GM20000 (cell line): ENCODE measurements around the gene VAX1.
"Not testable (repeated sequence)": the region's sequence is repeated elsewhere in the genome, so short reads cannot be mapped to it uniquely, and the experiment has no call there.

Experiments
- DNase-seq: peaks from one replicate; pipeline ENCODE4 v3.0.0; 2012; ENCODE audit warnings: low spot score
- TF ChIP-seq, protein P1 (sequence below): IDR thresholded peaks from 2 replicates; pipeline ENCODE4 v1.5.1; 2012; ENCODE audit warnings: mild to moderate bottlenecking, control low read depth; ENCODE audit errors: extremely low read depth, missing control alignments

The VAX1 gene, protein sequence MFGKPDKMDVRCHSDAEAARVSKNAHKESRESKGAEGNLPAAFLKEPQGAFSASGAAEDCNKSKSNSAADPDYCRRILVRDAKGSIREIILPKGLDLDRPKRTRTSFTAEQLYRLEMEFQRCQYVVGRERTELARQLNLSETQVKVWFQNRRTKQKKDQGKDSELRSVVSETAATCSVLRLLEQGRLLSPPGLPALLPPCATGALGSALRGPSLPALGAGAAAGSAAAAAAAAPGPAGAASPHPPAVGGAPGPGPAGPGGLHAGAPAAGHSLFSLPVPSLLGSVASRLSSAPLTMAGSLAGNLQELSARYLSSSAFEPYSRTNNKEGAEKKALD

GRCh38 chr10:117137911-117138642 lies at the start of gene VAX1:
VAX1 (minus strand) TSS chr10:117138270; CDS start chr10:117138056, 214 bp downstream.
- TF ChIP-seq, protein P1, sequence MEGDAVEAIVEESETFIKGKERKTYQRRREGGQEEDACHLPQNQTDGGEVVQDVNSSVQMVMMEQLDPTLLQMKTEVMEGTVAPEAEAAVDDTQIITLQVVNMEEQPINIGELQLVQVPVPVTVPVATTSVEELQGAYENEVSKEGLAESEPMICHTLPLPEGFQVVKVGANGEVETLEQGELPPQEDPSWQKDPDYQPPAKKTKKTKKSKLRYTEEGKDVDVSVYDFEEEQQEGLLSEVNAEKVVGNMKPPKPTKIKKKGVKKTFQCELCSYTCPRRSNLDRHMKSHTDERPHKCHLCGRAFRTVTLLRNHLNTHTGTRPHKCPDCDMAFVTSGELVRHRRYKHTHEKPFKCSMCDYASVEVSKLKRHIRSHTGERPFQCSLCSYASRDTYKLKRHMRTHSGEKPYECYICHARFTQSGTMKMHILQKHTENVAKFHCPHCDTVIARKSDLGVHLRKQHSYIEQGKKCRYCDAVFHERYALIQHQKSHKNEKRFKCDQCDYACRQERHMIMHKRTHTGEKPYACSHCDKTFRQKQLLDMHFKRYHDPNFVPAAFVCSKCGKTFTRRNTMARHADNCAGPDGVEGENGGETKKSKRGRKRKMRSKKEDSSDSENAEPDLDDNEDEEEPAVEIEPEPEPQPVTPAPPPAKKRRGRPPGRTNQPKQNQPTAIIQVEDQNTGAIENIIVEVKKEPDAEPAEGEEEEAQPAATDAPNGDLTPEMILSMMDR: no peak
- DNase-seq: peak; percentile 46

DNA sequence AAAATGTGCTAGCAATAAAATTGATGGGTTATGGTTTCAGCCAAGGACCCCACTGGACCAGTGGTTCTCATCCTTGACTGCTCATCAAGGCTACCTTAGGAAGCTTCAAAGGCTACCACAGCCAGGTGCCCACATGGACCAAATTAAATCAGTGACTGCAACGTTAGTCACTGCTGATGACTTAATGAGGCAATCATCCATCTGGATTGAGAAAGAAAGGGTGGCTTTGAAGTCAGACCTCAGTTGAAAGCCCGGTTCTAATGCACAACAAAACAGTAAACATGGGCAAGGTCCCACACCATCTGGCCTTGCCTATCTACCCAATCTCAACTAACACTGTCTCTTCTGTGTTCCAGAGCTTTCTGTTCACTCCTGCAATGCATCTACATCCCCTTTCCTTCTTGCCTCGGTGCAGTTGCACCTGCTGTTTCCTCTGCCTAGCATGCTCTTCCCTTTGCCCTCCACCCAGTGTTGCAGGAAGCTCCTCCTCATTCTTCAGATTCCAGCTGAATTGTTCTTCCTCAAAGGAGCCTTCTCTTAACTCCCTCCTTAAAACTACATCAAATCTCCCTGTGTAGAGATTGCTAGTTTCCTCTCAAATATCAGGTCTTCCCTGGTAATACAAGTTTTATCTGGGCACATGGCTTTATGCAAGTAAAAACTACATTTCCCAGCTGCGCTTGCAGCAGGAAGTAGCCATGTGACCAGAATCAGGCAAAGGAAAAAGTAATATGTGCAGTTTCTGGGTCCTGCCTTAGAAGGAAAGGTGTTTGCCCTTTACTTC lies 49.0 kb upstream of the VAX1 start:
- no peak for DNase-seq

DNA sequence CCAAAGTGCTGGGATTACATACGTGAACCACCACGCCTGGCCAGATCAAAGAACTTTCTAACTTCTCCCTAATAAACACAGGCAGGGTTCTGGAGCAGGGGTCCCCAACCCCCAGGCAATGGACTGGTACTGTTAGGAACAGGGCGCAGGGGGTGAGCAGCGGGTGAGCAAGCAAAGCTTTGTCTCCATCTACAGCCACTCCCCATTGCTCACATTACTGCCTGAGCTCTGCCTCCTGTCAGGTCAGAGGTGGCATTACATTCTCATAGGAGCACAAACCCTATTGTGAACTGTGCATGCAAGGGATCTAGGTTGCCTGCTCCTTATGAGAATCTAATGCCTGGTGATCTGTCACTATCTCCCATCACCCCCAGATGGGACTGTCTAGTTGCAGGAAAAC lies 47.7 kb upstream of the VAX1 start:
- not testable (repeated sequence) for DNase-seq

More for the DNA sequence above, 49.0 kb upstream of the VAX1 start:
- TF ChIP-seq, protein P1: no peak

GRCh38 chr10:117184821-117185220 lies 46.8 kb upstream of the VAX1 start:
- TF ChIP-seq, protein P1: no peak

DNA sequence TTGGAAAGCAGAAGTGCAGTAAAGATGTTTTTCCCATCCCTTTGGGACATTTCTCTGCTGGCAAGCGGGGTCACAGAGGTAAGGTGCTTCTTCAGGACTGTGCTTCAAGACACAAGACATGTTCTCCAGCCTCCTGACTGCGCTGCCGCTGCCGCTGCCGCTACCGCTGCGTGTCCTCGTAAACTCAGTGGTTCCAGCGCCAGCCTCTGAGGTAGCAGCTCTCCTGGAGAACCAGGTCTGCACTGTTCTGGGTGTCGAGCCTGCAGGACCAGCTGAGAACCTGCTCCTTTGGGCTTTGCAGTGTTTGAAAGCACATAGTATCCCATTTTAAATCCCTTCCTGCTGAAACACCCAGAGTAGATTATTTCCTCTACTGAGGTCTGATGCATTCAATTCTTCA lies 46.2 kb upstream of the VAX1 start:
- TF ChIP-seq, protein P1: no peak
- DNase-seq: no peak

More at GRCh38 chr10:117184821-117185220, 46.8 kb upstream of the VAX1 start:
- DNase-seq: no peak

DNA sequence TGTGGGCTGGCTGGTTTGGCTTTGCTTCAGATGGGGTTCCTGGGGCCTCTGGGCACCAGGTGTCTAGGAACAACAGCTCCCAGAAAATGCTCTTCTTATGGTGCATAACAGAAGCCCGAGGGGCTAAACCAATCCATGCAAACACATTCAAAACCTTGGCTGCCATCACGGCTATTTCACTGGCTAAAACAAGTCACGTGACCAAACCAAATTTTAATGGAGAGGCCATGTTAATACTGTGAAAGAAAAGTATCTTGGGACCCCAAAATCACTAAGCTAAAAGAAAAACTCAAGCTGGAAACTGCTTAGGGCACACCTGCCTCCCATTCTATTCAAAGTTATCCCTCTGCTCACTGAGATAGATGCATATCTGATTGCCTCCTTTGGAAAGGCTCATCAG lies 40.1 kb upstream of the VAX1 start:
- TF ChIP-seq, protein P1: no peak
- no peak for DNase-seq

- DNase-seq: peak; percentile 70
- TF ChIP-seq, protein P1: peak; percentile 84
These were observed 37.9 kb upstream of the VAX1 start for GRCh38 chr10:117175901-117176534.
